ENCODE measurements around the gene PEX26.
"Not testable (repeated sequence)": the region's sequence is repeated elsewhere in the genome, so short reads cannot be mapped to it uniquely, and the experiment has no call there.

Gene PEX26

DNA sequence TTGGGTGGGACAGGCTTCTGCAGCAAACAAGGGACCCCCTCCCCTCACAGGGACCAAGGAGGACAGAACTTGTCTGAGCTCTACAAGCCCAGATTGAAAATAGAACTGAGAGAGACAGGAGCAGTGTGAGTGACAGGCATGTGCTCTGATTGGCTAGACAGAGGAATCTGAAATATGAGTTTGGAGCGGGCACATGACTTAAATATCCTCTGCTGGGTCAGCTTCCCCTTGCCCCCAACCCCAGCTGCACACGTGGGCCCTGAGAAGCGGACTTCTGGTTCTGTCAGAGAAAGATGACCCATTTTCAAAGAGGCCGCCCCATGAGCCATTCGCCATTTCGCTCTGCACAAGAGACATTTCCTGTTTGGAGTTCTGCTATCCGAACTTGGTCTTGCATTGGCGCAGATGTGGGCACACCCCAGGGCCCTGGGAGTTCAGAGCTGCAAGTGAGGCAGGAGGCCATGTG is 38.1 kb downstream of the PEX26 start:
- no peak for DNase-seq (ENCODE audit: low read depth)
- TF ChIP-seq CTCF (conservative IDR thresholded peaks at IDR 0.05; ENCODE audit: low read length) = no peak
- H3K4me3 ChIP-seq (ENCODE audit: low read length) = no peak overlapping the region

DNA sequence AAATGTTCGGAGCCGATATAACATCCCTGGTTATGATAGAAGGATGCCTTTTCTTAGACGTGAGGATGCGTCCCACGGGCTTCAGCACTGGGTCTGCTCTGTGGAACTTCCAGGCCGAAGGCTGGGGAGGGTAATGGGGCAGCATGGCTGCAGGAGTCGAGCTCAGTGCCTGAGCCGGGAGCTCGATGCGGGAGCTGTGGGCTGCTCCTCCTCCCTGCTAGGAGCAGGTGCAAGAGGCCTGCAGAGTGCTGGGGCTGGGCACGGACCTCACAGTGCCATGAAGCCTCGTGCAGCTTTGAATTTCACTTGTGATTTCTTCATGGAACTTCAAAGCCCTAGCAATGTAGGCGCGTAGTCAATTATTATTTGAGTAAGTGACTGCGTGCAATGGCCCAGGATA is 38.8 kb downstream of the PEX26 start:
- no peak for TF ChIP-seq CTCF (conservative IDR thresholded peaks at IDR 0.05; ENCODE audit: low read length)

DNA sequence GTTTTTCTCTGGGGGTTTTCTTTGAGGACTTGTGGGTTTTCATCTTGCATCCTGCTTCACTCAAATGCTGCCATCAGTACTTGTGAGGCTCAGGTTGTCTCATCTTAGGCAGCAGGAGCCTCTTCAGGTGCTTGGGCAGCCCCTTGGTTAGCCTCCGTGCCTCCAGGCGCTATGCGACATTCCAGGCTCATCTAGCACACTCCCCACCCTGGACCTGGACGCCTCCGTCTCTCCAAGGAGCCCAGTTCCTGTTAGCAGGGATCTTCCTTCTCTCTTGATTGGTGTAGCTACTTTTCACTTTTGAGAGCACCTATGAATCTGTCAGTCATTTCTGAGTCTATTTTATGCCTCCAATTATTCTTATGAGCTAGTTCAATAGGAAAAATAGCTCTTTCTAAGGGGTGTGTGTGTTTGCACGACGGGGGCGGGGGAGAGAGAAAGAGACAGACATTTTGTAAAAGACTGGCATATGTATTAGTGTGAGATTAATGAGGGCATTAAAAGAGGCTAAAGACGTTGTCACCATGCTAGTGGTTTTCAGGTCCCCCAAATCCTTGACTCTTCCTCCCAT is 40.6 kb downstream of the PEX26 start:
- no peak for DNase-seq (ENCODE audit: low read depth)
- no peak overlapping the region for H3K4me3 ChIP-seq (ENCODE audit: low read length)
- no peak for TF ChIP-seq CTCF (conservative IDR thresholded peaks at IDR 0.05; ENCODE audit: low read length)

More for the DNA sequence above, 38.8 kb downstream of the PEX26 start:
- H3K4me3 ChIP-seq (ENCODE audit: low read length) = no peak overlapping the region
- DNase-seq (ENCODE audit: low read depth) = no peak

GRCh38 chr22:18119409-18120110 is 41.8 kb downstream of the PEX26 start:
- H3K4me3 ChIP-seq (ENCODE audit: low read length) = no peak overlapping the region
- DNase-seq (ENCODE audit: low read depth) = no peak
- no peak for TF ChIP-seq CTCF (conservative IDR thresholded peaks at IDR 0.05; ENCODE audit: low read length)

- TF ChIP-seq CTCF (conservative IDR thresholded peaks at IDR 0.05; ENCODE audit: low read length) = no peak
- H3K4me3 ChIP-seq (ENCODE audit: low read length) = no peak overlapping the region
These were observed 43.1 kb downstream of the PEX26 start for GRCh38 chr22:18120857-18121256.

DNA sequence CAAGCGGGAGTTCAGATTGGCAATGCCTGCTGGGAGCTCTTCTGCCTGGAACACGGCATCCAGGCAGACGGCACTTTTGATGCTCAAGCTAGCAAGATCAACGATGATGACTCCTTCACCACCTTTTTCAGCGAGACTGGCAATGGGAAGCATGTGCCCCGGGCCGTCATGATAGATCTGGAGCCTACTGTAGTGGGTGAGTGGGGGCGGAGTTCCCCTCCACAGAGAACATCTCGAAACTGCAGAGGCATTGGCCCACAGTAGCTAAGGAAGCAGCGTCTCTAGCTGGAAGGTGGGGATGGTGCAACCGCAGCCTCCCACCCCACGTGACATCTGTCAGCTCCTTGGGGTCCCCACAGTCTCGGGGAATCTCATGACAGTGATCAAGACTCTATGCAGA is 43.7 kb downstream of the PEX26 start:
- H3K4me3 ChIP-seq (ENCODE audit: low read length) = no peak overlapping the region
- TF ChIP-seq CTCF (conservative IDR thresholded peaks at IDR 0.05; ENCODE audit: low read length) = no peak
- no peak for DNase-seq (ENCODE audit: low read depth)

More at GRCh38 chr22:18120857-18121256, 43.1 kb downstream of the PEX26 start:
- DNase-seq (ENCODE audit: low read depth) = no peak

GRCh38 chr22:18121954-18122554 is 44.3 kb downstream of the PEX26 start:
- DNase-seq (ENCODE audit: low read depth) = no peak
- no peak for TF ChIP-seq CTCF (conservative IDR thresholded peaks at IDR 0.05; ENCODE audit: low read length)
- no peak overlapping the region for H3K4me3 ChIP-seq (ENCODE audit: low read length)

DNA sequence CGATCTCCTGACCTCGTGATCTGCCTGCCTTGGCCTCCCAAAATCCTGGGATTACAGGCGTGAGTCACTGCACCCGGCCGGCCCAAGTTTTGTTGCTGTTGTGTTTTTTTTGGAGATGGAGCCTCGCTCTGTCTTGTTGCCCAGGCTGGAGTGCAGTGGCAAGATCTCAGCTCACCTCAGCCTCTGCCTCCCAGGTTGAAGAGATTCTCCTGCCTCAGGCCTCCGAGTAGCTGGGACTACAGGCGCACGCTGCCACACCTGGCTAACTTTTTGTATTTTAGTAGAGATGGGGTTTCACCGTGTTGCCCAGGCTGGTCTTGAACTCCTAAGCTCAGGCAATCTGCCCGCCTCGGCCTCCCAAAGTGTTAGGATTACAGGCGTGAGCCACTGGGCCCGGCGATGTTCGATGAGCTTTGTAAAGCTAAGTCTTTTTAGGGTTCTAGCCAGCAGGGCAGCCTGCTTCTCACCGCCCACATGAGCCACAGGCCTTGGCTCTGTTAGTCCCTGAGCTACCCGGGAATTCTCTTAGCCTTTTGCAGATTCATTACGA is 45.8 kb downstream of the PEX26 start:
- not testable (repeated sequence) for DNase-seq (ENCODE audit: low read depth)

More for the DNA sequence above, 45.8 kb downstream of the PEX26 start:
- not testable (repeated sequence) for H3K4me3 ChIP-seq (ENCODE audit: low read length)

Data from AG10803 (cell line).